GM18858 (cell line): ENCODE results near the gene PHKG2.

Source experiments
- ATAC-seq: cut with Tn5 transposase; IDR thresholded peaks from one replicate; pipeline ENCODE4 v1.9.1; 2021; ENCODE audit not compliant: unreplicated experiment

The PHKG2 gene

GRCh38 chr16:30773826-30774225 is 25.6 kb downstream of the PHKG2 start:
- no peak for ATAC-seq

- ATAC-seq: no peak
These were observed 26.3 kb downstream of the PHKG2 start for GRCh38 chr16:30774367-30775130.

- peak; percentile 12 for ATAC-seq
These were observed 26.8 kb downstream of the PHKG2 start for GRCh38 chr16:30775131-30775391.

- peak; percentile 63 for ATAC-seq
These were observed 27.4 kb downstream of the PHKG2 start for GRCh38 chr16:30775392-30776188.

- ATAC-seq: no peak
These were observed 29.5 kb downstream of the PHKG2 start for GRCh38 chr16:30777591-30778297.

GRCh38 chr16:30778549-30779244 is 30.5 kb downstream of the PHKG2 start:
- ATAC-seq: no peak

- ATAC-seq: no peak
These were observed 31.4 kb downstream of the PHKG2 start for GRCh38 chr16:30779596-30779995.

GRCh38 chr16:30780021-30780420 is 31.8 kb downstream of the PHKG2 start:
- ATAC-seq: no peak

- no peak for ATAC-seq
These were observed 32.3 kb downstream of the PHKG2 start for GRCh38 chr16:30780549-30780948.

- ATAC-seq: no peak
These were observed 34.5 kb downstream of the PHKG2 start for GRCh38 chr16:30782486-30783279.

- ATAC-seq: no peak
These were observed 35.3 kb downstream of the PHKG2 start for GRCh38 chr16:30783280-30784109.

- no peak for ATAC-seq
These were observed 36.0 kb downstream of the PHKG2 start for GRCh38 chr16:30784215-30784614.

- no peak for ATAC-seq
These were observed 37.2 kb downstream of the PHKG2 start for GRCh38 chr16:30785126-30786106.

- ATAC-seq: no peak
These were observed 38.1 kb downstream of the PHKG2 start for GRCh38 chr16:30786115-30786935.

- no peak for ATAC-seq
These were observed 38.8 kb downstream of the PHKG2 start, which contains the start of gene ZNF629 for GRCh38 chr16:30786936-30787612. Gene ZNF629, minus strand, starts transcription at chr16:30787205. Its CDS starts 2,723 bp downstream, at chr16:30784482.

- ATAC-seq: no peak
These were observed 39.6 kb downstream of the PHKG2 start for GRCh38 chr16:30787613-30788378.
